HL-60 (cell line): ENCODE data around the gene EIF4G3.

Experiments
- CTCF ChIP-seq: IDR thresholded peaks from one replicate; pipeline ENCODE4 v1.5.1; 2011; ENCODE audit warnings: low read length, control low read depth, inconsistent platforms; ENCODE audit not compliant: insufficient read depth
- POLR2AphosphoS5 ChIP-seq: IDR thresholded peaks from 2 replicates; pipeline ENCODE4 v1.6.1; 2012; ENCODE audit warnings: low read depth
- REST ChIP-seq: IDR thresholded peaks from 2 replicates; pipeline ENCODE4 v1.6.1; 2012; ENCODE audit warnings: low read depth; ENCODE audit not compliant: insufficient replicate concordance
- SPI1 ChIP-seq: IDR thresholded peaks from 2 replicates; pipeline ENCODE4 v1.6.1; 2012; ENCODE audit warnings: low read depth, mild to moderate bottlenecking, borderline replicate concordance

GRCh38 chr1:20903437-20903836, 273.3 kb downstream of the EIF4G3 start:
- TF ChIP-seq POLR2AphosphoS5 (no peak), CTCF (no peak), SPI1 (no peak), REST (no peak)
